ENCODE data around the gene NAV3.
A peak's percentile ranks its signal among the peaks of the same experiment; 100 is the strongest.

NAV3 gene

DNA sequence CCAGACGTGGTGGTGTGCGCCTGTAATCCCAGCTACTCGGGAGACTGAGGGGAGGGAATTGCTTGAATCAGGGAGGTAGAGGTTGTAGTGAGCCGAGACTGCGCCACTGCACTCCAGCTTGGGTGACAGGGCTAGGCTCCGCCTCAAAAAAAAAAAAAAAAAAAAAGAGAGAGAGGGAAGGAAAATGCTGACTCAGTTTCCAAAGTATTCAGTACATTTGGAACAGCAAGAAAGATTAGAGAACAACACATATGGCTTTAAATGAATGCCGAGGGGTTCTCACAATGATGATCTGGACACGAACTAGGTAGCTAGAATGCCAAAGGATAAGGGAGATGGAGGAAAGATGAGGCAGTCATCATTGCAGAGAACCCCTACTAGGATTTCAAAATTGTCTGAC, 97.4 kb downstream of the NAV3 start:
- no peak for DNase-seq

DNA sequence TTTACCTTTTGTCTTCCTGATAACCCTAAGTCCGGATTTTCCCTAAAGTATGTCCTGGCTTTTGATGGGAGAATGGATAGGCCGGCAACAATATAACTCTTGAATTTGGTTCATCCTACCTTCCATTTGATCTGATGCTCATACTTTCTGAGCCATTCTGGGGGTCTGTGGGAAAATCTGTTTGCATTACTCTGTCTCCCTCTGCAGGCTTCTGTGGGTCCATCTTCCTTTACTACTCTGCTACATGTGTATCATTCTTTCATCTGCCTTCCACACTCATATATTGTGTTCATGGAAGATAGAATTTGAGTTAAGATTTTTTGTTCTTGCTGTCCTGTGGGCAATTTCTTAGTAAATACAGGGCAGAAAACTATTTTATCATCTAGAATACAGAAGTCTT, 101.5 kb downstream of the NAV3 start:
- DNase-seq = no peak

DNA sequence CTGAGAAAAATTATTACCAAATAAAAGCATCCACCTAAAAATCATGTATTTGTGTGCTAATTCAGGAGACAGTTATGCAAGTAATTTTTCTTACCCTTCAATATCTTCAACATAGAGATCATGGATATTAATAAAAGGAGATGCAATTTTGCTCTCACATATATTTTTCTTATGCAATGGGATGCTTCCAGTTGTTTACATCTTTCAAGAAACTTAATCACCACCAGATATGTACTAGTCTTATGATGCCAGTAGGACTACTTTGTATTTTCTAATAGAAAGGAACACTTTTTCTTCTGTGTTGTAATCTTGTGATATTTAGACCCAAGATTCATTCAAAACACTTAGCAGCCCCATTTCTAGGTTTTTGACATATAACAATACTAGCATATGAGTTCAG, 107.6 kb downstream of the NAV3 start:
- DNase-seq = no peak

DNA sequence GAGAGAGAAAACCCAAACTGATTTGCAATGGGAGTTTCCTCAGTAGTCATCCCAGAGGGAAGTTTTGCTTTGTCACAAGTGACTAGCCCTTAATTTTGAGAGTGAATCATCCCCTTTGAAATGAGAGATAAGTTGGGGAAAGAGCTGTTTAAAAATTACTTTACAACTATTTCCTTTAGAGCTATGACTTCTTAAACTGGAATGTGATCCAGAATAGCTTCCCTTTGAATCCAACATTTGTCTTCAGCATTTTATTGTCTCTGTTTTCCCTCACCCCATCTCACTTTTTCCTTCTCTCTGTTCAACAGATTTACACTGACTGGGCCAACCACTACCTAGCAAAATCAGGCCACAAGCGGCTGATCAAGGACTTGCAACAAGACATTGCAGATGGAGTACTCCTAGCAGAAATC, 109.3 kb downstream of the NAV3 start:
- no peak for DNase-seq

DNA sequence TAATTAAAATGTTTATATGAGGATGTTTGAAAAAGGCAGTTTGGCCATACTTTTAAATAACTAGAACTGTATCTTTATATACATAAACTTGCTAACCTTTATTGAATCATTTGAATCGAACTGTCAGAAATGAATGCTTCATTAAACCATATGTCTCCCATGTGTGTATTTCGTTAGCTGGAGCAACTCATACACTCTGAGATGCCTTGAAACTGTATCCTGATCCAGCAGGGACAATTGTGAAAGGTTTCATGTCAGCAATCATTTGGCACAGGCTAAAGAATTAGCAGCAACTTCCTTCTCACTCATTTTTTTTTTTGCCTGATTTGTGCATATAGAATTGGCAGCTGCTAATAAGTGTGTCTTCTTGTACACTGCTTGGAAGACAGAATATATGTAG, 109.9 kb downstream of the NAV3 start:
- DNase-seq = no peak

DNA sequence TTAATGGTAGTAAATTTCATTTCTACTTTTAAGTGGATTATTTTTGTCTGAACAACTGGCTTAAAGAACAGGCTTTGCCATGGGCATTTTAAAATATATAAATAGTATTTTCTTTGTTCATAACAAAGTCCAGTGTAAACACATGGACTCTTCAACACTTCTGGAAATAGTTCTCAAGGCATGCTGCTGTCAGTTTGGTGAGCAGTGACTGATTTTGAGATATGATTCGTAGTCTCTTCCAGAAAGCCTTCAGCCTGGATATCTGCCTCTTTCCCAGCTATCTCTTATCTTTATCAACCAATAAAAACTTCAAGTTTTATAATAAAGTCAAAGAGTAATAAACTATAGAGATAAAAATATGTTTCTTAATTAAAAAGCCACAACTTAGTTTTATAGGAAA, 110.7 kb downstream of the NAV3 start:
- no peak for DNase-seq

DNA sequence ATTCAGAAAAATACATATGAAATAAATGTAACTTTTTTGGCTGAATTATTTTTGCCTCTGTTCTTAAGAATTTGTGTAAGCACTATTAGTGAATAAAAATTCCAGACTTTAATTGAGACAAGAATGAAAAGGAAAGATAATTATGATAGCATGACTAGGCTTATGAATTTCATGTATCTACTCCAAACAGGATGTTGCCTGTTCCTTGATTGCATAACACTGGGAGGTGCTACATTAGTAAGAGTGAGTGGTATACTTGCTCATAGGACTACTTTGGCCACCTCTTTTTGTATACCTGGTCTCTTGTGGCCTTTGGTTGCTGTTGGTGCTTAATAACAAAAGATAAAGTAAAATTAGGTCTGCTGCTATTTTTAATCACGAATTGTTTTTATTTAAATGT, 112.8 kb downstream of the NAV3 start:
- DNase-seq = no peak

DNA sequence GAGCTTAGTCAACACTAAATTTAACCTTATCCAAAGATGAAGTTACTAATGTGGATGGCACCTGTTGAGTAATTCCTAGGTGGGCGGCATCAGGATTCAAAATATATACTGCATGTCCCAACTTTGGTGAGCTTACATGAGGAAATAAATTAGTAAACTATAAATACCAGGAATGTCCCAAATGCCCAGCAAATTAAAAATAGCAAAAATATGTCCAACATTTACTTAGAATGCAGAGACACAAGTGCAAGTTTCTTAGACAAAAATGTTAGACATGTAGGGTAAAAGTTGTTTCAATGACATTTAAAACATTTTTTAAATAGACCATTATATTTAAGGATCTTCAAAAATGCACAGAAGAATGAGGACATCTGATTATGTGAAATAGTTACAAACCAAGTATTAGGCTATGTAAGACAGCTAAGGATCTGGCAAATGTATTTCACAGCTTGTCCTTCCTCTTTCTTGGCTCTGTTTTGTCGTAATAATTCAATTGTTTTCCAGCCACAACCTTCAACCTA, 115.9 kb downstream of the NAV3 start:
- no peak for DNase-seq

DNA sequence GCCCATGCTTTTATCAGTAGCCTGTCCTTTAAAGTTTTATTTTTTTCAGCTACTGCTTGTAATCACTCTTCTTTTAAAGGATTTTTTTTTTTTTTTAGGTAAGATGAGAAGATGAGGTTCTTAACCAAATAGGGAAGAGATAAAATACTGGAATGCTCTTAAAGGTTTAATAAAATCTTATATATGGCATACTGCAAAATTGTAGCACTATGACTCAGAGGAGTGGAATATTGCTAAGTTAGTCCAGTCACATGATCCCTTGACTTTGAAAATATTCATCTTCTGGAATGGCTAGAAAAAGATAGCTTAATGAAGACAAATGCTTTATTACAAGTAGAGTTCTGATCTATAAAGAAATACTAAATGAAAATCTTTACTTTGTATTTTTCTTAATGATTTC, 116.6 kb downstream of the NAV3 start:
- no peak for DNase-seq

DNA sequence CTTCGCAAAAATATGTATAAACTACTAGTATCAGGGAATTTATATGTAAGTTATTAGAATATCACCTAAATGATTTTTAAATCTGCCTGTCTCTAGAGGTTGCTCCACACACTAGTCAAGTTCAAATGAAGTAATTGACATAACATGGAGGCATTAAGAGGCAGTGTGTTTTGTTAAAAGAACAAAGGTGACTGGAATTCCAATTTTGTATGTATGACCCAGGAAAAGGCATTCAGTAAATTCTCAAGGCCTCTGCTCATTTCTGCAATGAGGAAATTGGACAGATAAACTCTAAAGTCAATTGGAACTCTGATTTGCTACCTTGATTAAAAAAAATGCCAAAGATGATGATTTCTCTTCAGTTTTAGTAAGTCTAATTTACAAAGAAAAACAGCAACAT, 117.1 kb downstream of the NAV3 start:
- DNase-seq = no peak

DNA sequence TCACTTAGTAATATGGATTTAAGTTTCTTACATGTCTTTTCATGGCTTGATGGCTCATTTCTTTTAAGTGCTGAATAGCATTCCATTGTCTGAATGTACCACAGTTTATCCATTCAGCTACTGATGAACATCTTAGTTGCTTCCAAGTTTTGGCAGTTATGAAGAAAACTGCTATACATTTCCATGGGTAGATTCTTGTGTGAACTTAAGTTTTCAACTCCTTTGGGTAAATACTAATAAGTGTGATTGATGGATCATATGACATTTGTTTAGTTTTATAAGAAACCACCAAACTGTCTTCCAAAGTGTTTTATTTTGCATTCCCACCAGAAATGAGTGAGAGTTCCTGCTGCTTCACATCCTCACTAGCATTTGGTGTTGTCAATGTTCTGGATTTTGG, 119.2 kb downstream of the NAV3 start:
- DNase-seq = no peak

DNA sequence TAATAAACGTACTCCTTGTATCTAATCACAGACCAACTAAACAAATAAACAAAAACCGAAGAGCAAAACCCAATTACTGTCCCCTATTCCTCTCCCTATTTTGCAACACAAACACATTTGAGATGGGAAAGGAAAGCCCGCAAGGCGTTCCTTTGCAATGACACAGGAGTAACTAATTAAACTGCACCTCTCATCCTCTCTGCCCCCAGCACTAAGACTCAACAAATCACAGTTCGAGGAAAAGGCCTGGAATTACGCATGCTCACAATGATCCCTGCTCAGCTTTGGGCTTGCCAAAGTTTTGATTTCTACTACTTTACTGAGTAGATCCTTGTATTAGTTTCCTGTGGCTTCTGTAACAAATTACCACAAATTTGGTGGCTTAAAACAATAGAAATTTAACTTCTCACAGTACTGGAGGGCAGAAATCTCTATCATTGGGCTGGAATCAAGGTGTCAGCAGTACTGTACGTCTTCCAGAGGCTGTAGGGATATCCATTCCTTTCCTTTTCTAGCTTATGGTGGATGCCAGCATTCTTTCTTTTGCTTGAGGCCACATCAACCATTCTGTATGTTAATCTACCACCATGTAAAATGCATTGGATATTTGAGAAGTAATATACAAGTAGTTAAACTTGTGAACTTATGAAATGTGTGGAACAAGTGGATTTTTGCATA, 123.0 kb downstream of the NAV3 start:
- no peak for DNase-seq

DNA sequence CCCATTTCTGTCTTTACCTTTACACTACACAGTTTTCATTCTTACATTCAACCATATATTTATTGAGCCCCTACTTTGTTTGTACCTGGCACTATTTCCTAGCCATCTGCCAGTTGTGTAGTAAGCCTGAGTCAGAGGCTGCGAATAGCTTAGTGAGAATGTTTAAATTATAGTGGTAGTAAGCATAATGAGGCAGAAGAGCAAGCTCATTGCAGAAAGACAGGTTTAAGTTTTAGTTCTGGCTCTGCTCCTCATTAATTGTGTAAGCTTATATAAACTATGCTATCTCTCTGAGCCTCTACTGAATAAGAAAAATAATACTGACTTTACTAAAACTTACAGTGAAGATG, 123.5 kb downstream of the NAV3 start:
- DNase-seq = no peak

DNA sequence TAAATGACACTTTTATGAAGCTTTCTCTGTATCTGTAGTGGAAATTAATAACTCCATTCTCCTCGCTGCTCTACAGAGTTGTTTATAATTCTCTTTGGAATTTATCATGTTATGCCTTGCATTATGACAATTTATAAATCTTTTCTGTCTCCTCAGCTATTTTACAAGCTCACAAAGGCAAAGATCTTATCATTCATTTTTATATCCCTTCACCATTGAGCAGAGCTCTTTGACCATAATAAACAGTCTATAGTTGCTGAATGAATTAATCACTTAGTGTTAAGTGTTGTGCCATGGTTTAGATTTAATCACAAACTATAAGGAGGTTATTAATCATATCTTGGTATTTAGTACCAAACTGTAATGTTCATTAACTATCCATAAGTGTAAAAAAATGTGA, 126.4 kb downstream of the NAV3 start:
- no peak for DNase-seq

DNA sequence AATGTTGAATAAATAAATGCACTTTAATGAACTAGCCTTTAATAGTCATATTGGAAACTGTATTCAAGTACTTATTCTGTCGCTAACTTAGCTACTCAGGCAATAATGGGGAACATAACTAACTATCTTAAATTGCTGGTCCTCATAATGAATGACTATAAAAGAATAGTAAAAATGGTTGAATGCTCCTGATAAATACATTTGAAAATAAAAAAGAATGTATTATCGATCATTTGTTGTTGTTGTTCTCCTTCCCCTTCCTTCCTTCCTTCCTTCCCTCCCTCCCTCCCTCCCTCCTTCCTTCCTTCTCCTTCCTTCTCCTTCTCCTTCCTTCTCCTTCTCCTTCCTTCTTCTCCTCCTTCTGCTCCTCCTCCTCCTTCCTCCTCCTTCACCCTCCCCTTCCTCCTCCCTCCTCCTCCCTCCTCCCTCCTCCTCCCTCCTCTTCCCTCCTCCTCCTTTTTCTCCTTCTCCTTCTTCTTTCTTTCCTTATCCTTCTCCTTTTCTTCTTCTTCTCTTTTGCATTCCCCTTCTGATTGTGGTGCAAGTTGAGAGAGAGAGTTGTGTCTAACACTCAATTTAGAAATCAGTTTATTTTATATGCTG, 133.0 kb downstream of the NAV3 start:
- no peak for DNase-seq

DNA sequence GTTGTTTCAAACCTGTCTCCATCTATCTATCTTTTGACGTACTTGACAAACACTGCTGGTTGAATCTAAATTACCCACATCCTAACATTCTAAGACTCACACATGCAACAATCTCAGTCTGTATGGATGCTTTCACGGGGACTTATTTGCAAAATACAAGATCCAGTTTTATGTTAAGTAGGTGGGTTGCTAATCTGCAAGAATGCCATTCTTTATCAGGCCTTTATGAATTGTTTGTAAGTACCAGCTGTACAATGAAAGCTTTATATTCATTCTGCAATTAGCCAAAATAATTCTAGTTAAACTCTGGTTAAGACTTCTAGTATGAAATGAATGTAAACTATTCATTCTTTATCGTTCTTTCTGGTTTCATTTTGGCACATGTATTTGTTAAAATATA, 135.1 kb downstream of the NAV3 start:
- DNase-seq = peak; percentile 23

DNA sequence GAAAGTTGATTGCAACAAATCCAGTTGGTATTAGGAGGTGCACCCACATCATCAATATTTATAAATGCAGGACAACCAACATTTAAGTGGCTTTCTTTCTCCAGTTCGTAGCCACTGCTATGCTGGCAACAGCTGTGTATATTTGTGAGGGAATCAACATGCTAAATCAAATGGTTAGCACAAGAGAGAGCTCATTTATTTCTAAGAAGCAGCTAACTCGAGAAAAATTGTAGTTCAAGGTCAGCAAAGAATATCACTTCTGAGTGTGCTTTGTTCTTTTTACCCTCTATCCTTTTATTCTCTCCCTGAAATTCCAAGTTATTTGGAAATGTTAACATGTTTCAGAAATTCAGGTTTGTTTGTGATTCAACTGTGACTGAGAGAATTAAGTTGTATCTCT, 137.3 kb downstream of the NAV3 start:
- peak; percentile 24 for DNase-seq

DNA sequence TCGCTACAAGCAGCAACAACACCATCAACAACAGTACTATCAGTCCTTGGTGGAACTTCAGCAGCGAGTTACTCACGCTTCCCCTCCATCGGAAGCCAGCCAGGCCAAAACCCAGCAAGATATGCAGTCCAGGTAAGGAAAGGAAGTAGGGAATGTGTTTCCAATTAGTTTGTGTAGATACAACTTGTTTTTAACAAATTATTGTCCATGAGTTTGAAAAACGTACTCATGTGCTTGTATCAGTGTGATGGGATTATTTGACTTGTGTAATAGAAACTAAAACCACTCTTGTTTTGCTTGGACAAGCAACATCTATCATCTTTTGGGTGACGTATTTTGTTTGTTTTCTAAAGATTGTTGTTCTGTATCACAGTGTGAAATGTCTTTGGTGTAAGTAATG, 137.9 kb downstream of the NAV3 start:
- no peak for DNase-seq

DNA sequence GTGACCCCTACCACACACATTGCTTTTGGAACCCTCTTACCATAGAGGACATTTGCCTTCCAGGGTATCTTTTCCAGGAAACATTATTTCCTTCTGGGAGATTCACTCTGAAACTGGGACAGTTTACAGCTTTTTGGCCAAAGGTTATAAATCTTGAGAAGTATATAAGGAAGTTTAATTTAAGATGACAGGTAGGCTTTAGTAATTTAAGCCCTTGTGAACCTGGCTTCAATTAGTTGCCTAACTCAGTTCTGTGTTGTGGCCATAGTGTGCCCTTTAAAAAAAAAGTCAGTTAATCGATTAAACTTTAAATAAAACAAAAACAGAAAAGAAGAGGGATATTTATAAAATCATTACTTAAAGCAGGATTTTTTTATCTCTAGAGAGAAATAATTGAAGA, 142.9 kb downstream of the NAV3 start:
- DNase-seq = no peak

DNA sequence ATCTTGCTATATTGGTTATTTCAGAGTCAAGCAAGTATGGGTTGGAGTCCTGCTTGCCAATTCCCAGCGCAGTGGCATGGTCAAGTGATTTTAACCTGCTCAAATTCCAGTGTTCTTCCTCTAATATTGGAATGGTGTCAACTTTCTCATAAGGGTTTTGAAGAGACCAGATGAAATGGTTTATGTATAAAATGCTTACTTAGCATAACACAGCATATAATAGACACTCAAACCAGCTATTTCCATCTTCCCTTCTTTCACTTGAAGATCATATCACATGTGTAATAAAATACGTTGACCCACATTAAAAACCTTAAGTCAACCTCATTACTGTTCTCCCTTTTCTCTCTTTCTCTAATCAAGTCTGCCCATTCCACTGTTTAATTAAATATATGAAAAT, 144.0 kb downstream of the NAV3 start:
- no peak for DNase-seq

DNA sequence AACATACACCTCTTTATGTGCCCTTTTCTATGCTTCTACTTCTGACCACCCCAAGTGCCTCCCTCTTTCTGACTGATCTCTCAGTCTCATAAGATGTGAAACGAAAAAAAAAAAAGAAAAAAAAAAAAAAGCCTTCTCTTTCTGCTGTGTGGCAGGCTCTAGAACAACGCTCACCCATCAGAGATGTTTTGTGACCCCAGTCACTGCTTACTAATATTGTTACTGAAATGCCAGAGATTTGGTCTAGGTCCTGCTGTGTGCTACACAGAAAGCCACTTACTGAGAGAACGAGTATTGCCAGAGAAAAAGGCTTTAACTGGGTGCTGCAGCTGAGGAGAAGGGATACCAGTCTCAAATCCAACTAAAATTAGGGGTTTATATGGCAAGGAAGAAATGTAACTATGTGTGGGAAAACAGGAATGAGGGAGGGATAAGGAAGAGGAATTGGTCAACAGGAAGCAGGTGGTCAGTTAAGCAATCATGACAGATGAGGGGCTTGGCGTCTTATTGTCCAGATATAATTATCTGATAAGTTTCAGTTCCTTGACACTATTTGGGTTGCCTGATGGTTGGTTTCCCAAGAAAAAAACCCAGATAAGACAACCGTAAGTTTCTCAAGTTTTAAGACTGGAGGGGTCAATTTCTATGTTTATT, 149.0 kb downstream of the NAV3 start:
- no peak for DNase-seq

DNA sequence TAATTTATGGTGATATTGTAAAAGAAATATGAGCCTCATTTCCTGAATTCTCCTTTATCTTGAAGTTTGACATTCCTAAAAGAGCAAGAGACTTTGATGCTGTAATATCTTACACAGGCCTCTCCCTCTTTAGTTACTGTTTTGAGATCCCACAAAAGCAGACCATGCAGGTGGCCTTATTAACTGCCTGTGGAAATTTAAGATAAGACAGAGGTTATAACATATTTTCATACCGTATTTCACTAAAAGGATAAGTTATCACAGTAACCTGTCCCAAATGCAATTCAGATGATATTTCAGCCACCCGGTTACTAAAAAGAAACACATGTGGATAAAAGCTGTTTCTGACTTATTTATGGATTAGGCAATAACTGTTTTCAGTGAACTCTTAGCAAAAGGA, 150.1 kb downstream of the NAV3 start:
- DNase-seq = no peak

DNA sequence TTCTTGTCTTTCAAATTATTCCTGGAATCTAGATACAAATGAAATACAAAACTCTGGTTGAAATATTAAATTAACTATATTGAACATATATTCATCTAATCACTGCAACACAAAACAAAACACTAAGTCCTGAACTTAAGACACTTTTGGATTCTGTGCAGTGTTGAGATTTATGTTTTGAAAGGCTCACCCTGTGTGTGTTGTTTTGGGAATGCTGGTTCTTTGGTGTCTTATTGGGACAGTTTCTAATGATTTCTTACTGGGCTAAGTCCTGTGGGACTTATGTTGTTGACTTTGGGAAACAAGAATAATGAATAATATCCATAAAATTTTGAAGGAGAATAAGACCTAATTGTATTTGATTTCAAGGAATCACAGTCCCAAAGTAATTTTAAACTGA, 153.2 kb downstream of the NAV3 start:
- no peak for DNase-seq

DNA sequence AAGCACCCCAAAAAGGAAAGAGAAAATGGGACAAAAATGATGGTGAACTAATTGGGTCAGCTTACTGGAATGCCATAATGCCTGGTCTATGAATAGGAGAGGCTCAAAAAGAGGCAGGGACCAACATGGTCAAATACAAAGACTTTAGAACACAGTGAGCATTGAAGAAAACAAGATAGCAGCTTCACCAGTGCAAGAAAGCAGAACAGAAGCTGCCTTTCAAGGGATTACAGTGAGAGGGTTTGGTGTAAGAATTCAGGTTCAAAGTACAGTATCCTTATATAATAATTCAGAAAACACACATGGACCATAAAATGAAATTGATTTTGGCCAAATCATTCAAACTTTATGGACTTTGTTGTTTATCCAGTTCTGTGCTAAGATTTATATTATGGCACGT, 162.1 kb downstream of the NAV3 start:
- DNase-seq = peak; percentile 26

DNA sequence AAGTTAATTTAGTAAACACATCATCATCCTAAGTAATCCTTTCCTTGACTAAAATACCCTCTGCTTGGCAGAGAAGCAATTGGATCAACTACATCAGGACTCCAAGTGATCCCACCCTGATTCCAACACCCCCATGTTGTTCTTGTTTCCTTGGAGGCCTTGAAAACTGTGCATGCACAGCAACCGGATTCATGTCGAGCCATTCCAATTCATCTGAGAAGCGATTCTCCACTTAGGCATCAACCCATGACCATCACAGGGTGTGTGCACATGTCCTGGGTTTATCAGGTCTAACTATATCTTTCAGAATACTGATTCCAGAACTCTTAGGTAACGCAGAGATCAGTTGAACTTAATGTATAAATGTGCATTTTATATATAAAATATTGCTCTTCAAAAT, 163.0 kb downstream of the NAV3 start:
- no peak for DNase-seq

Data from midbrain (tissue), 1 donor.